NCI-H2196 (cell line): ENCODE results near the gene IFNG-AS1.

Experiments
- DNase-seq: peaks from one replicate; lab custom pipeline; 2025; ENCODE audit not compliant: unreplicated experiment; lab: John Stamatoyannopoulos, UW

Gene IFNG-AS1

GRCh38 chr12:68034567-68034966, 45.3 kb downstream of the IFNG-AS1 start:
- no peak for DNase-seq

DNA sequence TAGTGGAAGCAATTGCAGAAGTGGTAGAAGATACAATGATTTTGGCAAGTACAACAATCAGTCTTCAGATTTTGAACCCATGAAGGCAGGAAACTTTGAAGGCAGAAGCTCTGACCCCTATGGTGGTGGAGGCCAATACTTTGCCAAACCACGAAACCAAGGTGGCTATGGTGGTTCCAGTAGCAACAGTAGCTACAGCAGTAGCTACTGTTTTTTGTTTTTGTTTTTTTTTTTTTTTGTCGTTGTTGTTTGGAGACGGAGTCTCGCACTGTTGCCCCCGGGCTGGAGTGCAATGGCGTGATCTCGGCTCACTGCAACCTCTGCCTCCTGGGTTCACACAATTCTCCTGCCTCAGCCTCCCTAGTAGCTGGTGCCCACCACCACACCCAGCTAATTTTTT, 47.4 kb downstream of the IFNG-AS1 start:
- no peak for DNase-seq

- DNase-seq: no peak
These were observed 48.5 kb downstream of the IFNG-AS1 start for GRCh38 chr12:68037616-68038255.

- DNase-seq: no peak
These were observed 49.4 kb downstream of the IFNG-AS1 start for GRCh38 chr12:68038650-68039049.

DNA sequence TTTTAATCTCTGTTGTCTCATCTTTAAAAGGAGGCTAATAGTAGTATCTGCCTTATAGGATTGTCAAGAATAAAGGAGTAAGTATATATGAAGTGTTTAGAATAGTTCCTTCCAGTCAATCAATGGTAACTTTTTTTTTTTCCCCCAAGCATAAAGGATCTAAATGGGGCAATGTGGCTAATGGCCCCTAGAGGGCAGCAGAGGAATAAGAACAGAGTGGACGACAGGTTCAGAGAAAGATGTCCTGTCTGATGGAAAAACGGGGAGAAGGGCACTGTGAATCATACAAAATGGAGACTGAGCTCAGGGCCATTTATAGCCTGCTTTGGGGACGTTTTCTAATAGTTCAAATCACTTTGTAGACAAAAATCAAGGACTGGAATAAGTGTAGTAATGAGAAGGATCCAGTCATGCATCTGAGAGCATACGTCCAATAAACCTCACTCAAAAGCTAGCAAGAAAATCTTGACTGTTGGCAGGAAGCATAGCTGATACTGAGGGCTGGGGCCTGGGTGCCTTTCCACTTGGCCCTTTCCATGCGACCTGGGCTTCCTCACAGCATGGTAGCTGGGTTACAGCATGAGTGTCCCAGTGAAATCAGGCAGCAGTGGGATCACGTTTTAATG, 51.3 kb downstream of the IFNG-AS1 start:
- DNase-seq: peak; percentile 80

- DNase-seq: no peak
These were observed 53.0 kb downstream of the IFNG-AS1 start for GRCh38 chr12:68042212-68042699.

GRCh38 chr12:68043435-68043834, 54.2 kb downstream of the IFNG-AS1 start:
- no peak for DNase-seq

- DNase-seq: no peak
These were observed 59.5 kb downstream of the IFNG-AS1 start for GRCh38 chr12:68048648-68049297.

DNA sequence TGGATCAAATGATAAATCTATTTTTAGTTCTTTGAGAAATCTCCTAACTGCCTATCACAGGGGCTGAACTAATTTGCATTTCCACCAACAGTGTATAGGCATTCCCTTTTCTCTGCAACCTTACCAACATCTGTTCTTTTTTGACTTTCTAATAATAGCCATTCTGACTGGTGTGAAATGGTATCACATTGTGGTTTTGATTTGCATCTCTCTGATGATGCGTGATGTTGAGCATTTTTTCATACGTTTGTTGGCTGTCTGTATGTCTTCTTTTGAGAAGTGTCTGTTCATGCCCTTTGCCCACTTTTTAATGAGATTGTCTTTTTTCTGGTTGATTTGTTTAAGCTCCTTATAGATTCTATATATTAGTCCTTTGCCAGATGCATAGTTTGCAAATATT, 67.1 kb downstream of the IFNG-AS1 start:
- no peak for DNase-seq

DNA sequence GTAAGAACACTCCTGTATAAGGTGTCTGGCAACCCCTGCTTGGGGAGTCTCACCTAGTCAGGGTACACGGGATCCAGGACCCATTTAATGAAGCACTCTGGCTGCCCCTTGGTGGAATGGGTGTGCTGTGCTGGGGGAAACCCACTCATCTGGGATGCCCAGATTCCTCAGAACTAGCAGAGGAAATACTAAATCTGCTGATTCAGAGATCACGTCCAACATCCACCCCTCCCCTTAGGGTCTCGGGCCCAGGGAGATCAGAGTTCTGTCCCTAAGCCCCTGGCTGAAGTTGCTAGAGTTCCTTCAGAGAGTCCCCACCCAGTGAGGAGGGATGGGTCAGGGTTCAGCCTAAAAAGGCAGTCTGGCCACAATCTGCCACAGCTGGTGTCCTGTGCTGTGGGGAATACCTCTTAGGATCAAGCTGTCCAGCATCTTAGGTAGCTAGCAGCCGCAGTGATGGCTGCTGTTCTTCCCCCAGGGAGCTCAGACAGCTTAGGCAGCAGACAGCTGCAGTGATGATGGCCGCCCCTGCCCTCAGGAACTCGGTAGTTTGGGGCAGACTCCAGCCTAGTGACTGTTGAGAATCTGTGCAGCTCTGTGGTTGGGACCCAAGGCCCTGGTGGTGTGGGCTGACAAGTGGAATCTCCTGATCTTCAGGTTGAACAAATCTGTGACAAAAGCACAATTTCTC, 74.8 kb downstream of the IFNG-AS1 start:
- no peak for DNase-seq

GRCh38 chr12:68065163-68065562, 75.9 kb downstream of the IFNG-AS1 start:
- no peak for DNase-seq

DNA sequence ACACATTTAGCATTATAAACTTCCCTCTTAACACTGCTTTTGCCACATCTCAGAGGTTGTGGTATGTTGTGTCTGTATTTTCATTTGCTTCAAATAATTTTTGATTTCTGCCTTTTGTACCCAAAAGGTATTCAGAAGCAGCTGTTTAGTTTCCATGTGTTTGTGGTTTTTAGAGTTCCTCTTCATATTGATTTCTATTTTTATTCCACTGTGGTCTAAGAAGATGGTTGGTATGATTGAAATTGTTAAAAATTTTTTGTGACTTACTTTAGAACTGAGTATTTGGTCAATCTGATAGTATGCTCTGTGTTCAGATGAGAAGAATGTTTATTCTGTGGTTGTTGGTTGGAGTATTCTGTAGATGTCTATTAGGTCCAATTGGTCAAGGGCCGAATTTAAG, 76.4 kb downstream of the IFNG-AS1 start:
- no peak for DNase-seq

DNA sequence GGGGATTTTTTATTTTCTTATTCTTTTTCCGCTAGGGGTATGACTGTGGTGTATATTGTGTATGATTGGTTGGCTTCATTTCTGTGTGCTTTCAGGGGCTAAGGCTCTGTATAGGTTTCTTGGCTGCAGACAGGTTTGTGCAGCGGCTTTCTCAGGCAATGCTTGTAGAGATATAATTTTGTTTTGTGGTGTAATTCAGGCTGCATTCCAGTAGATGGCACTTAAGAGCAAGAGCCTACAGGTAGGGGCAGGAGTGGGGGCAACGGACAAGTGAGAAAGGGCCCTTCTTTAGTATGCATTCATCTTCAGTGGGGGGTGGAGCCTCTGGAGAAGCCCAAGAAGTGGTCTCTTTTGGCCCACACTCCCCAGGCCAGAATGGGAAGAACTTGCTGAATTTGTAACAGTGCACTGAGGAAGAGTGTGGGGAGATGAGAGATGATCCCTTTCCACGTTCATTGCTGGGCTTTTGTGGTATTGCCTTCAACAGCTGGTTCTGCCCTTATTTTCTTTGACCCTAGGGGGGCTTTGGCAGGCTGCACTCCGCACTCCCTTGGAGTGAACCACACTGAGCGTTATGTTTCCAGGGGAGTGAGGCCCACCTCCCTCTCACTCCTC, 78.6 kb downstream of the IFNG-AS1 start:
- no peak for DNase-seq

- DNase-seq: no peak
These were observed 80.0 kb downstream of the IFNG-AS1 start for GRCh38 chr12:68069275-68069674.
